ENCODE results near the gene CCDC183.
A peak's percentile ranks its signal among the peaks of the same experiment; 100 is the strongest.
"Not testable (repeated sequence)": the region's sequence is repeated elsewhere in the genome, so short reads cannot be mapped to it uniquely, and the experiment has no call there.

DNA sequence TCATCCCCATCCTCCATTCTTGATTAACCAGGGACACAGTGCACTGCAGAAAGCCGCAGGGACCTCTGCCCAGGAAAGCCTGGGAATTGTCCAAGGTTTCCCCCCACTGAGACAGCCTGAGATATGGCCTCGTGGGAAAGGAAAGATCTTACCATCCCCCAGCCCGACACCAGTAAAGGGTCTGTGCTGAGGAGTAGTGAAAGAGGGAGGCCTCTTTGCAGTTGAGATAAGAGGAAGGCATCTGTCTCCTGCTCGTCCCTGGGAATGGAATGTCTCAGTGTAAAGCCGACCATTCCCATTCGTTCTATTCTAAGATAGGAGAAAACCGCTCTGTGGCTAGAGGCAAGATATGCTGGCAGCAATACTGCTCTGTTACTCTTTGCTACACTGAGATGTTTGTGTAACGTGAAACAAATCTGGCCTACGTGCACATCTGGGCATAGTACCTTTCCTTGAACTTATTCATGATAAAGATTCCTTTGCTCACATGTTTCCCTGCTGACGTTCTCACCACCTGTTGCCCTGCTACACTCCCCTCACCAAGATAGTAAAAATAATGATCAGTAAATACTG, 723 bp downstream of the CCDC183 start:
- TF ChIP-seq CTCF (IDR thresholded peaks at IDR 0.05), result not testable (repeated sequence)
- TF ChIP-seq POLR2A (IDR thresholded peaks at IDR 0.05), result peak in 1 of 3 donors; percentile 20

All from body of pancreas (tissue), 4 donors.